ENCODE results near the gene ATF6. TPM values are rescaled to one million over a fixed set of nuclear protein-coding genes. Genes with fewer than 3 reads are reported as not detected.

ATF6 gene
- total and polyA plus RNA-seq, 2 of the 4 experiments (the other 2 are of a cell fraction) = 12.2 to 17.6 TPM

GRCh38 chr1:161900160-161900559 is 134.0 kb downstream of the ATF6 start:
- H4K8ac ChIP-seq (ENCODE audit: low read depth in 2 of 2, low read length in 2 of 2) = no peak overlapping the region
- no peak overlapping the region for H2BK15ac ChIP-seq (ENCODE audit: low read depth, low read length)
- no peak overlapping the region for H2AFZ ChIP-seq (replicated peaks; ENCODE audit: low read length, poor library complexity)
- WGBS, 2 experiments (ENCODE audit: extremely low coverage in 2 of 2, insufficient read length in 1 of 2) = no CpG with 5 or more reads among the region's 5 CpGs
- dilution Hi-C loops (cut with HindIII; ENCODE audit: low sequenced_read_pairs, unreplicated experiment) (no loop called here), in situ Hi-C loops (cut with MboI; ENCODE audit: low sequenced_read_pairs) (no loop called here), intact Hi-C loops (cut with micrococcal nuclease) (no loop called here)
- H3K9me1 ChIP-seq (ENCODE audit: insufficient read depth, low read length) = no peaks in the 10 kb centered on the region
- H3K23ac ChIP-seq (ENCODE audit: low read depth, low read length) = no peak overlapping the region
- no peaks in the 10 kb centered on the region for H3K27me3 ChIP-seq (ENCODE audit: control insufficient read depth, insufficient read depth, low read length)
- H3K9ac ChIP-seq (ENCODE audit: low read depth, low read length) = no peak overlapping the region
- no peak overlapping the region for H2BK120ac ChIP-seq (ENCODE audit: low read depth, low read length)
- H3K4me3 ChIP-seq (ENCODE audit: insufficient read depth, low read depth, low read length) = no peak overlapping the region
- H2BK5ac ChIP-seq (ENCODE audit: low read depth, low read length, poor library complexity, severe bottlenecking) = no peak overlapping the region
- POLR2A ChIA-PET (ENCODE audit: unreplicated experiment) = no interaction called here
- no TSS peak for BruUV-seq (replicated peaks)
- no peak overlapping the region for H2BK20ac ChIP-seq (ENCODE audit: low read depth, low read length)
- no peak overlapping the region for H4K5ac ChIP-seq (ENCODE audit: low read depth, low read length)
- H4K20me1 ChIP-seq (ENCODE audit: insufficient read depth, low read length) = no peaks in the 10 kb centered on the region
- H3K56ac ChIP-seq (ENCODE audit: extremely low read depth, insufficient read depth, low read length) = no peak overlapping the region
- H2AK9ac ChIP-seq (replicated peaks; ENCODE audit: low read depth, low read length, poor library complexity) = no peak overlapping the region
- H3K9me3 ChIP-seq (ENCODE audit: control insufficient read depth, insufficient read depth, low read length) = no peaks in the 10 kb centered on the region
- TF ChIP-seq RCOR1 (IDR thresholded peaks at IDR 0.05; ENCODE audit: insufficient replicate concordance, low read length) (no peak), MAZ (IDR thresholded peaks at IDR 0.05; ENCODE audit: borderline replicate concordance, low read depth, low read length) (no peak), BHLHE40 (IDR thresholded peaks at IDR 0.05; ENCODE audit: low read depth, low read length) (no peak), NFE2L2 (IDR thresholded peaks at IDR 0.05; ENCODE audit: low read depth, low read length) (no peak), MAFK (IDR thresholded peaks at IDR 0.05; ENCODE audit: low read depth, low read length) (no peak), ELK1 (IDR thresholded peaks at IDR 0.05; ENCODE audit: borderline replicate concordance, low read depth, low read length) (no peak)
- CTCF ChIA-PET = no interaction called here
- H4K91ac ChIP-seq (ENCODE audit: insufficient read depth, low read depth, low read length) = no peak overlapping the region
- H2AK5ac ChIP-seq (ENCODE audit: low read depth, low read length) = no peak overlapping the region
- no peak overlapping the region for H3K4ac ChIP-seq (ENCODE audit: low read depth, low read length)
- no peaks in the 10 kb centered on the region for H3K36me3 ChIP-seq (ENCODE audit: control insufficient read depth, insufficient read depth, low read length)
- no peak overlapping the region for H3K4me2 ChIP-seq (ENCODE audit: low read depth, low read length)
- H3K18ac ChIP-seq (ENCODE audit: low read depth, low read length) = no peak overlapping the region
- ATAC-seq (ENCODE audit: low read depth) (no peak), DNase-seq (no peak)
- no peak overlapping the region for H3K27ac ChIP-seq (ENCODE audit: insufficient read depth, low read length)
- H3K4me1 ChIP-seq (ENCODE audit: control insufficient read depth, insufficient read depth, low read length) = no peaks in the 10 kb centered on the region
- no peaks in the 10 kb centered on the region; a peak in 1 of 4 replicates for H3K79me1 ChIP-seq (ENCODE audit: low read depth in 1 of 2, low read length in 2 of 2)
- no peak overlapping the region for H3K14ac ChIP-seq (replicated peaks; ENCODE audit: low read depth, low read length)
